ENCODE results near the gene CDC123. TPM values are rescaled to one million over a fixed set of nuclear protein-coding genes. Genes with fewer than 3 reads are reported as not detected.

CDC123 gene
- polyA plus RNA-seq, 2 of the 4 experiments (the other 2 are of a cell fraction) = 164 to 195 TPM

GRCh38 chr10:12150163-12150562, 45.8 kb upstream of the CDC123 start:
- ChIA-PET CTCF (interaction anchor here (0.6 kb wide), 1 partner anchor 18 kb away, joined by 3 read pairs; no protein-coding TSS in a partner anchor), POLR2A (no interaction called here)
- no peak overlapping the region for H3K4me2 ChIP-seq
- DNase-seq (ENCODE audit: low read depth in 1 of 2, low spot score in 1 of 2) (no peak), ATAC-seq (no peak), FAIRE-seq (no peak)
- no peak overlapping the region for H3K4me3 ChIP-seq
- no peaks in the 10 kb centered on the region for H3K9me3 ChIP-seq
- 62% methylated on average over 4 of the region's 4 CpGs for WGBS (ENCODE audit: missing lambda C conversion rate)
- no peak for TF ChIP-seq CHD4 (IDR thresholded peaks at IDR 0.05; ENCODE audit: borderline replicate concordance)
- TF ChIP-seq SREBF2 (IDR thresholded peaks at IDR 0.05) = no peak
- TF ChIP-seq SMC3 (IDR thresholded peaks at IDR 0.05) = no peak
- no peak for TF ChIP-seq RFX5 (IDR thresholded peaks at IDR 0.05)
- TF ChIP-seq RARB (CRISPR knock-in tag; IDR thresholded peaks at IDR 0.05) = no peak
- no peak for TF ChIP-seq EHF (CRISPR knock-in tag; IDR thresholded peaks at IDR 0.05)
- TF ChIP-seq HES2 (IDR thresholded peaks at IDR 0.05) = no peak
- no peak for TF ChIP-seq EP300 (IDR thresholded peaks at IDR 0.05)
- no peak for TF ChIP-seq MAZ (IDR thresholded peaks at IDR 0.05; ENCODE audit: borderline replicate concordance, low read depth, low read length)
- no peak for TF ChIP-seq BCL3 (IDR thresholded peaks at IDR 0.05)
- TF ChIP-seq TP53 (CRISPR knock-in tag; IDR thresholded peaks at IDR 0.05) = no peak
- H3K4me1 ChIP-seq = no peaks in the 10 kb centered on the region
- H3K27ac ChIP-seq = no peak overlapping the region

GRCh38 chr10:12154516-12154915, 41.5 kb upstream of the CDC123 start:
- POLR2A ChIA-PET = no interaction called here
- 90% methylated on average over 6 of the region's 6 CpGs for WGBS (ENCODE audit: missing lambda C conversion rate)

GRCh38 chr10:12156367-12157123, 39.4 kb upstream of the CDC123 start:
- TF ChIP-seq ZC3H11A (IDR thresholded peaks at IDR 0.05) (no peak), GATA3 (IDR thresholded peaks at IDR 0.05; ENCODE audit: borderline replicate concordance) (no peak), ZNF302 (CRISPR knock-in tag; IDR thresholded peaks at IDR 0.05) (no peak), PBX3 (IDR thresholded peaks at IDR 0.05) (no peak), EP300 (IDR thresholded peaks at IDR 0.05) (no peak), CBX2 (IDR thresholded peaks at IDR 0.05; ENCODE audit: borderline replicate concordance, low read depth) (no peak), REST (IDR thresholded peaks at IDR 0.05) (no peak), CBX8 (IDR thresholded peaks at IDR 0.05) (no peak), TFCP2L1 (CRISPR knock-in tag; IDR thresholded peaks at IDR 0.05) (no peak), PHF8 (IDR thresholded peaks at IDR 0.05; ENCODE audit: borderline replicate concordance, low read depth) (no peak), HEYL (CRISPR knock-in tag; IDR thresholded peaks at IDR 0.05) (no peak)
- ATAC-seq = no peak
- WGBS (ENCODE audit: missing lambda C conversion rate) = 85% methylated on average over 14 of the region's 14 CpGs
- no peak for FAIRE-seq
- CTCF ChIA-PET = no interaction called here
- no peak overlapping the region for H3K27ac ChIP-seq
- no peak for DNase-seq (ENCODE audit: low read depth in 1 of 2, low spot score in 1 of 2)
- H3K4me1 ChIP-seq = no peaks in the 10 kb centered on the region
- no peaks in the 10 kb centered on the region for H3K9me3 ChIP-seq
- no peak overlapping the region for H3K4me3 ChIP-seq
- no peak overlapping the region for H3K4me2 ChIP-seq
- POLR2A ChIA-PET = no interaction called here

More at GRCh38 chr10:12154516-12154915, 41.5 kb upstream of the CDC123 start:
- FAIRE-seq (no peak), DNase-seq (ENCODE audit: low read depth in 1 of 2, low spot score in 1 of 2) (no peak), ATAC-seq (no peak)
- CTCF ChIA-PET = no interaction called here
- H3K4me3 ChIP-seq = no peak overlapping the region
- H3K4me1 ChIP-seq = no peaks in the 10 kb centered on the region
- no peak overlapping the region for H3K27ac ChIP-seq
- TF ChIP-seq GATA3 (IDR thresholded peaks at IDR 0.05; ENCODE audit: borderline replicate concordance) = no peak
- TF ChIP-seq HOXB5 (CRISPR knock-in tag; IDR thresholded peaks at IDR 0.05) = no peak
- TF ChIP-seq CHD2 (IDR thresholded peaks at IDR 0.05; ENCODE audit: low read length, partially characterized antibody) = no peak
- no peak overlapping the region for H3K4me2 ChIP-seq
- no peaks in the 10 kb centered on the region for H3K9me3 ChIP-seq
